ENCODE results near the gene THEM4.

The THEM4 gene

GRCh38 chr1:151833172-151833900, 76.0 kb downstream of the THEM4 start:
- no peak for DNase-seq

- no peak for DNase-seq
Observed at GRCh38 chr1:151832318-151832980, 76.9 kb downstream of the THEM4 start.

- no peak for DNase-seq
Observed at GRCh38 chr1:151831605-151832004, 77.7 kb downstream of the THEM4 start, which contains the start of gene RORC. RORC (minus strand) TSS chr1:151831802; CDS start chr1:151831764, 38 bp downstream.

GRCh38 chr1:151831256-151831591, 78.1 kb downstream of the THEM4 start:
- no peak for DNase-seq

GRCh38 chr1:151830055-151830454, 79.3 kb downstream of the THEM4 start:
- no peak for DNase-seq

- no peak for DNase-seq
Observed at GRCh38 chr1:151829352-151830046, 79.8 kb downstream of the THEM4 start.

- DNase-seq, result no peak
Observed at GRCh38 chr1:151828921-151829320, 80.4 kb downstream of the THEM4 start.

- no peak for DNase-seq
Observed at GRCh38 chr1:151827853-151828252, 81.5 kb downstream of the THEM4 start.

GRCh38 chr1:151825751-151826660, 83.3 kb downstream of the THEM4 start:
- DNase-seq, result peak; percentile 46

- no peak for DNase-seq
Observed at GRCh38 chr1:151825204-151825603, 84.1 kb downstream of the THEM4 start.
